Measurements from ENCODE around the gene PLEKHM2. TPM values are rescaled to one million over a fixed set of nuclear protein-coding genes. Genes with fewer than 3 reads are reported as not detected.

PLEKHM2 gene
- total RNA-seq, 1 experiment from 2014 or later: 38.5 TPM

DNA sequence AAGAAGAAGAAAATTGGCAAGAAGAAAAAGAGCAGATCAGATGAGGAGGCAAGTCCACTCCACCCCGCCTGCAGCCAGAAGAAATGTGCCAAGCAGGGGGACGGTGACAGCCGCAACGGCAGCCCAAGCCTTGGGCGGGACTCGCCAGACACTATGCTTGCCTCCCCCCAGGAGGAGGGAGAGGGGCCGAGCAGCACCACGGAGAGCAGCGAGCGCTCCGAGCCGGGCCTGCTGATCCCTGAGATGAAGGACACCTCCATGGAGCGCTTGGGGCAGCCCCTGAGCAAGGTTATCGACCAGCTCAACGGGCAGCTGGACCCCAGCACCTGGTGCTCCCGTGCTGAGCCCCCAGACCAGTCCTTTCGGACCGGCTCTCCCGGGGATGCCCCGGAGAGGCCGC lies 42.9 kb downstream of the PLEKHM2 start:
- intact Hi-C loops (cut with micrococcal nuclease): no loop called here
- no peak for ATAC-seq
- ChIA-PET CTCF (no interaction called here), POLR2A (no interaction called here), RAD21 (ENCODE audit: low non-redundant PET in 1 of 2, low total read pairs in 2 of 2, uncharacterized antibody in 2 of 2, unreplicated experiment in 2 of 2) (no interaction called here)
- no peak overlapping the region for H3K4me3 ChIP-seq (replicated peaks in 1 of 2; ENCODE audit: low read depth in 1 of 2, low read length in 2 of 2)
- no peak overlapping the region for H3K9ac ChIP-seq (ENCODE audit: low read length)
- no TSS peak for BruUV-seq (replicated peaks)
- H3K9me3 ChIP-seq (ENCODE audit: control insufficient read depth in 1 of 2, insufficient read depth in 1 of 2, low read depth in 1 of 2, low read length in 2 of 2): no peaks in the 10 kb centered on the region
- no peaks in the 10 kb centered on the region for H3K9me2 ChIP-seq (ENCODE audit: insufficient read depth)
- H3K79me2 ChIP-seq (ENCODE audit: insufficient read depth, low read length): no peaks in the 10 kb centered on the region
- H3K36me3 ChIP-seq (ENCODE audit: control insufficient read depth in 1 of 2, insufficient read depth in 2 of 2, low read length in 2 of 2): peaks cover 0 to 7% of the 10 kb centered on the region in 2 experiments; a peak in 1 of 4 replicates
- no peak overlapping the region for H3K4me2 ChIP-seq (ENCODE audit: low read length)
- H3K4me1 ChIP-seq (ENCODE audit: control insufficient read depth in 1 of 2, insufficient read depth in 2 of 2, low read length in 2 of 2): peaks cover 0 to 5% of the 10 kb centered on the region in 2 experiments; a peak in 1 of 4 replicates
- DNase-seq (ENCODE audit: low read depth, low spot score): no peak
- no peaks in the 10 kb centered on the region for H4K20me1 ChIP-seq (ENCODE audit: insufficient read depth)
- no peaks in the 10 kb centered on the region for H3K27me3 ChIP-seq (ENCODE audit: insufficient read depth, low read length)
- no peak for TF ChIP-seq TCF7L2 (IDR thresholded peaks at IDR 0.05; ENCODE audit: borderline replicate concordance, extremely low read depth, insufficient read depth, insufficient read length)
- no peak for TF ChIP-seq EZH2phosphoT487 (IDR thresholded peaks at IDR 0.05; ENCODE audit: borderline replicate concordance)
- TF ChIP-seq, protein P1, sequence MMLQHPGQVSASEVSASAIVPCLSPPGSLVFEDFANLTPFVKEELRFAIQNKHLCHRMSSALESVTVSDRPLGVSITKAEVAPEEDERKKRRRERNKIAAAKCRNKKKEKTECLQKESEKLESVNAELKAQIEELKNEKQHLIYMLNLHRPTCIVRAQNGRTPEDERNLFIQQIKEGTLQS (IDR thresholded peaks at IDR 0.05): no peak
- no peak for TF ChIP-seq FOSL1 (IDR thresholded peaks at IDR 0.05; ENCODE audit: low read depth)
- no peak for TF ChIP-seq ELF1 (IDR thresholded peaks at IDR 0.05; ENCODE audit: borderline replicate concordance, low read depth)
- TF ChIP-seq ZFX (IDR thresholded peaks at IDR 0.05): no peak
- TF ChIP-seq, protein P2, sequence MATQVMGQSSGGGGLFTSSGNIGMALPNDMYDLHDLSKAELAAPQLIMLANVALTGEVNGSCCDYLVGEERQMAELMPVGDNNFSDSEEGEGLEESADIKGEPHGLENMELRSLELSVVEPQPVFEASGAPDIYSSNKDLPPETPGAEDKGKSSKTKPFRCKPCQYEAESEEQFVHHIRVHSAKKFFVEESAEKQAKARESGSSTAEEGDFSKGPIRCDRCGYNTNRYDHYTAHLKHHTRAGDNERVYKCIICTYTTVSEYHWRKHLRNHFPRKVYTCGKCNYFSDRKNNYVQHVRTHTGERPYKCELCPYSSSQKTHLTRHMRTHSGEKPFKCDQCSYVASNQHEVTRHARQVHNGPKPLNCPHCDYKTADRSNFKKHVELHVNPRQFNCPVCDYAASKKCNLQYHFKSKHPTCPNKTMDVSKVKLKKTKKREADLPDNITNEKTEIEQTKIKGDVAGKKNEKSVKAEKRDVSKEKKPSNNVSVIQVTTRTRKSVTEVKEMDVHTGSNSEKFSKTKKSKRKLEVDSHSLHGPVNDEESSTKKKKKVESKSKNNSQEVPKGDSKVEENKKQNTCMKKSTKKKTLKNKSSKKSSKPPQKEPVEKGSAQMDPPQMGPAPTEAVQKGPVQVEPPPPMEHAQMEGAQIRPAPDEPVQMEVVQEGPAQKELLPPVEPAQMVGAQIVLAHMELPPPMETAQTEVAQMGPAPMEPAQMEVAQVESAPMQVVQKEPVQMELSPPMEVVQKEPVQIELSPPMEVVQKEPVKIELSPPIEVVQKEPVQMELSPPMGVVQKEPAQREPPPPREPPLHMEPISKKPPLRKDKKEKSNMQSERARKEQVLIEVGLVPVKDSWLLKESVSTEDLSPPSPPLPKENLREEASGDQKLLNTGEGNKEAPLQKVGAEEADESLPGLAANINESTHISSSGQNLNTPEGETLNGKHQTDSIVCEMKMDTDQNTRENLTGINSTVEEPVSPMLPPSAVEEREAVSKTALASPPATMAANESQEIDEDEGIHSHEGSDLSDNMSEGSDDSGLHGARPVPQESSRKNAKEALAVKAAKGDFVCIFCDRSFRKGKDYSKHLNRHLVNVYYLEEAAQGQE (IDR thresholded peaks at IDR 0.05; ENCODE audit: low read depth): no peak
- no peak for TF ChIP-seq POLR2AphosphoS5 (IDR thresholded peaks at IDR 0.05; ENCODE audit: low read depth, low read length)
- no peak for TF ChIP-seq CBX3 (IDR thresholded peaks at IDR 0.05; ENCODE audit: low read depth)
- TF ChIP-seq, protein P3, sequence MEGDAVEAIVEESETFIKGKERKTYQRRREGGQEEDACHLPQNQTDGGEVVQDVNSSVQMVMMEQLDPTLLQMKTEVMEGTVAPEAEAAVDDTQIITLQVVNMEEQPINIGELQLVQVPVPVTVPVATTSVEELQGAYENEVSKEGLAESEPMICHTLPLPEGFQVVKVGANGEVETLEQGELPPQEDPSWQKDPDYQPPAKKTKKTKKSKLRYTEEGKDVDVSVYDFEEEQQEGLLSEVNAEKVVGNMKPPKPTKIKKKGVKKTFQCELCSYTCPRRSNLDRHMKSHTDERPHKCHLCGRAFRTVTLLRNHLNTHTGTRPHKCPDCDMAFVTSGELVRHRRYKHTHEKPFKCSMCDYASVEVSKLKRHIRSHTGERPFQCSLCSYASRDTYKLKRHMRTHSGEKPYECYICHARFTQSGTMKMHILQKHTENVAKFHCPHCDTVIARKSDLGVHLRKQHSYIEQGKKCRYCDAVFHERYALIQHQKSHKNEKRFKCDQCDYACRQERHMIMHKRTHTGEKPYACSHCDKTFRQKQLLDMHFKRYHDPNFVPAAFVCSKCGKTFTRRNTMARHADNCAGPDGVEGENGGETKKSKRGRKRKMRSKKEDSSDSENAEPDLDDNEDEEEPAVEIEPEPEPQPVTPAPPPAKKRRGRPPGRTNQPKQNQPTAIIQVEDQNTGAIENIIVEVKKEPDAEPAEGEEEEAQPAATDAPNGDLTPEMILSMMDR (IDR thresholded peaks at IDR 0.05 in 2 of 3, conservative IDR thresholded peaks at IDR 0.05 in 1 of 3; ENCODE audit: borderline replicate concordance in 1 of 3, insufficient read depth in 1 of 3, low read depth in 2 of 3, low read length in 2 of 3): no peak
- no peak for TF ChIP-seq SP1 (IDR thresholded peaks at IDR 0.05; ENCODE audit: low read depth)
- no peak for TF ChIP-seq YY1 (IDR thresholded peaks at IDR 0.05; ENCODE audit: extremely low read depth, insufficient replicate concordance, low read depth, low read length)
- TF ChIP-seq RAD21 (IDR thresholded peaks at IDR 0.05; ENCODE audit: low read depth): no peak
- TF ChIP-seq JUND (IDR thresholded peaks at IDR 0.05): no peak
- no peak for TF ChIP-seq ZNF274 (IDR thresholded peaks at IDR 0.05; ENCODE audit: low read depth, low read length)
- no peak for TF ChIP-seq SRF (IDR thresholded peaks at IDR 0.05; ENCODE audit: low read depth)
- TF ChIP-seq, protein P4, sequence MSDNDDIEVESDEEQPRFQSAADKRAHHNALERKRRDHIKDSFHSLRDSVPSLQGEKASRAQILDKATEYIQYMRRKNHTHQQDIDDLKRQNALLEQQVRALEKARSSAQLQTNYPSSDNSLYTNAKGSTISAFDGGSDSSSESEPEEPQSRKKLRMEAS (IDR thresholded peaks at IDR 0.05): no peak
- TF ChIP-seq EZH2 (IDR thresholded peaks at IDR 0.05): no peak
- no peak overlapping the region for H2AFZ ChIP-seq (ENCODE audit: low read depth, low read length, poor library complexity, severe bottlenecking)
- H3K27ac ChIP-seq (ENCODE audit: low read depth, low read length): no peak overlapping the region

Data from HCT116 (cell line).